Measurements from ENCODE around the gene LAMB3. TPM values are rescaled to one million over a fixed set of nuclear protein-coding genes. Genes with fewer than 3 reads are reported as not detected.

The LAMB3 gene
- total RNA-seq, 1 experiment from 2014 or later = 473 TPM

- CTCF ChIA-PET = no interaction called here
- H3F3A ChIP-seq (ENCODE audit: low read length, unreplicated experiment) = peaks cover 4% of the 10 kb centered on the region
- no peaks in the 10 kb centered on the region for H3K36me3 ChIP-seq (ENCODE audit: low read depth, low read length)
- no TSS peak for BruUV-seq (replicated peaks)
- DNase-seq (no peak), ATAC-seq (no peak)
- H3K79me2 ChIP-seq (ENCODE audit: low read length) = no peaks in the 10 kb centered on the region
- no peaks in the 10 kb centered on the region for H3K27me3 ChIP-seq (ENCODE audit: low read length)
- H3K4me1 ChIP-seq (ENCODE audit: insufficient read depth, low read length) = peaks cover 63% of the 10 kb centered on the region
- no peaks in the 10 kb centered on the region for H4K20me1 ChIP-seq (ENCODE audit: low read length)
- H3K4me3 ChIP-seq (ENCODE audit: low read length) = no peak overlapping the region
- no peak overlapping the region for H2AFZ ChIP-seq (ENCODE audit: low read length)
- POLR2A ChIA-PET (ENCODE audit: unreplicated experiment) = no interaction called here
- no peaks in the 10 kb centered on the region for H3K9me2 ChIP-seq (replicated peaks; ENCODE audit: low read length)
- H3K9ac ChIP-seq (ENCODE audit: low read length) = no peak overlapping the region
- TF ChIP-seq EZH2phosphoT487 (IDR thresholded peaks at IDR 0.05; ENCODE audit: borderline replicate concordance, low read length) (no peak), CTCF (conservative IDR thresholded peaks at IDR 0.05; ENCODE audit: low read depth, low read length) (no peak), EZH2 (IDR thresholded peaks at IDR 0.05; ENCODE audit: low read length, unreplicated experiment) (no peak)
- H3K9me3 ChIP-seq (ENCODE audit: low read length) = no peaks in the 10 kb centered on the region
- intact Hi-C loops (cut with micrococcal nuclease) = no loop called here
- no peak overlapping the region for H3K27ac ChIP-seq (ENCODE audit: low read length)
- no peak overlapping the region for H3K4me2 ChIP-seq (ENCODE audit: low read length)
Measured at GRCh38 chr1:209661071-209661470, 8.8 kb upstream of the LAMB3 start.

DNA sequence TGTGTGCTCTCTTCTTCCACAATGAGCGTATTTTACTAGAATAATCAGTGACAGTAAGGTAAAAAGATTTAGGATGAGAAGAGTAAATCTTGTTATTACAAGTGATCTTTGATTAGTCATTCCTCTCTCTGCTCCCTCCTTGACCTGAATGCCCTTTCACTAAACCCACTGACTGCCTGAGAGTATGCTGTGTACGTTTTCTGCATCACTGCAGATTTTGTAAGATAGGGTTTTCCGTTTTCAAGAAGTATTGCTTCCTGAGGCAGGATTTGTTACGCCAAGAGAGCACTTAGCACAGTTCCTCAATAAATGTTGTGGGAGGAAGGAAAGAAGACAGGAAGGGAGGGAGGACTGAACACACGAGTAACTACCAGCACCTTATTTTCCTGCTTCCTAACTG, 7.7 kb upstream of the LAMB3 start:
- peaks cover 10% of the 10 kb centered on the region for H3F3A ChIP-seq (ENCODE audit: low read length, unreplicated experiment)
- H3K4me1 ChIP-seq (ENCODE audit: insufficient read depth, low read length) = peaks cover 75% of the 10 kb centered on the region
- no peaks in the 10 kb centered on the region for H3K9me2 ChIP-seq (replicated peaks; ENCODE audit: low read length)
- H3K4me3 ChIP-seq (ENCODE audit: low read length) = no peak overlapping the region
- 0 out of 2 replicates have a peak overlapping the region, but pooled peaks have one; percentile 0 for H3K9ac ChIP-seq (ENCODE audit: low read length)
- H3K79me2 ChIP-seq (ENCODE audit: low read length) = 0 out of 2 replicates have a peak, but pooled peaks cover under 1% of the 10 kb centered on the region
- ChIA-PET CTCF (no interaction called here), POLR2A (ENCODE audit: unreplicated experiment) (no interaction called here)
- H3K36me3 ChIP-seq (ENCODE audit: low read depth, low read length) = no peaks in the 10 kb centered on the region
- no peaks in the 10 kb centered on the region for H3K27me3 ChIP-seq (ENCODE audit: low read length)
- ATAC-seq (peak; percentile 1; the same call in 1 of the 2 replicates), DNase-seq (peak; percentile 58)
- BruUV-seq (replicated peaks) = no TSS peak
- no peaks in the 10 kb centered on the region for H3K9me3 ChIP-seq (ENCODE audit: low read length)
- H3K27ac ChIP-seq (ENCODE audit: low read length) = peak overlapping the region; percentile 50
- intact Hi-C loops (cut with micrococcal nuclease) = no loop called here
- TF ChIP-seq EZH2phosphoT487 (IDR thresholded peaks at IDR 0.05; ENCODE audit: borderline replicate concordance, low read length) (no peak), CTCF (conservative IDR thresholded peaks at IDR 0.05; ENCODE audit: low read depth, low read length) (no peak), EZH2 (IDR thresholded peaks at IDR 0.05; ENCODE audit: low read length, unreplicated experiment) (no peak)
- H2AFZ ChIP-seq (ENCODE audit: low read length) = peak overlapping the region; percentile 27
- peak overlapping the region; percentile 51 for H3K4me2 ChIP-seq (ENCODE audit: low read length)
- no peaks in the 10 kb centered on the region for H4K20me1 ChIP-seq (ENCODE audit: low read length)

DNA sequence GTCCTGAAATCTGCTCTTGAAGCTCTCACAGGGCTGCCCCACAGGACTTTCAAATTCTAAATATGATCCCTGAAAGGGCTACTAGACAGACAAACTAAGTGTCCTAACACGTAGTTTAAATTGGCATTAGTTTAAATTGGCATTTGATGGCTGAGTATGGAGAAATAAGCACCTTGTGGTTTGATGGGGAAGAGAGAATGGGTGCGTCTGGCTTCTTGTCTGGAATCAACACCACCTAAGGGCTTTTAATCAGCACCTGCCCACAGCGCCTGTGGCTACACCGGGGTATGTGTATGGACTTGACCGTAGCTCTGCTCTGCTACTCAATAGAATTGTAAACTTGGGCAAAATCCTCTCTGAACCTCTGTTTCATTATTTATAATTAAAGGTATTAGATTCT, 5.7 kb upstream of the LAMB3 start:
- H3K9me3 ChIP-seq (ENCODE audit: low read length) = no peaks in the 10 kb centered on the region
- no peaks in the 10 kb centered on the region for H3K27me3 ChIP-seq (ENCODE audit: low read length)
- TF ChIP-seq EZH2phosphoT487 (IDR thresholded peaks at IDR 0.05; ENCODE audit: borderline replicate concordance, low read length) = no peak
- TF ChIP-seq CTCF (conservative IDR thresholded peaks at IDR 0.05; ENCODE audit: low read depth, low read length) = no peak
- no peak for TF ChIP-seq EZH2 (IDR thresholded peaks at IDR 0.05; ENCODE audit: low read length, unreplicated experiment)
- peak overlapping the region; percentile 46 for H3K9ac ChIP-seq (ENCODE audit: low read length)
- peak overlapping the region; percentile 95 for H3K27ac ChIP-seq (ENCODE audit: low read length)
- no peaks in the 10 kb centered on the region for H4K20me1 ChIP-seq (ENCODE audit: low read length)
- H3K4me3 ChIP-seq (ENCODE audit: low read length) = no peak overlapping the region
- peaks cover 11% of the 10 kb centered on the region for H3F3A ChIP-seq (ENCODE audit: low read length, unreplicated experiment)
- H3K36me3 ChIP-seq (ENCODE audit: low read depth, low read length) = no peaks in the 10 kb centered on the region
- H3K79me2 ChIP-seq (ENCODE audit: low read length) = peaks cover 16% of the 10 kb centered on the region
- POLR2A ChIA-PET (ENCODE audit: unreplicated experiment) = interaction anchor here (1.4 kb wide), 1 partner anchor 17 kb away, joined by 13 read pairs; the partner anchor contains the start of gene G0S2
- peak overlapping the region; percentile 56; the same call in 1 of the 2 replicates for H3K4me2 ChIP-seq (ENCODE audit: low read length)
- H3K9me2 ChIP-seq (replicated peaks; ENCODE audit: low read length) = no peaks in the 10 kb centered on the region
- H2AFZ ChIP-seq (ENCODE audit: low read length) = no peak overlapping the region
- BruUV-seq (replicated peaks) = no TSS peak
- DNase-seq = no peak
- H3K4me1 ChIP-seq (ENCODE audit: insufficient read depth, low read length) = peaks cover 80% of the 10 kb centered on the region
- ATAC-seq = no peak
- intact Hi-C loops (cut with micrococcal nuclease) = no loop called here
- CTCF ChIA-PET = no interaction called here

Data from PC-3 (cell line).